GM12872 (cell line): ENCODE data around the gene CMTM2.

Experiments
- TF ChIP-seq, protein P1 (sequence below): IDR thresholded peaks from 3 replicates; pipeline ENCODE4 v1.5.1; 2011; ENCODE audit warnings: low read depth, mild to moderate bottlenecking, low read length, moderate library complexity; ENCODE audit not compliant: insufficient read depth

CMTM2 gene

GRCh38 chr16:66629856-66630255 is 50.6 kb downstream of the CMTM2 start:
- TF ChIP-seq, protein P1, sequence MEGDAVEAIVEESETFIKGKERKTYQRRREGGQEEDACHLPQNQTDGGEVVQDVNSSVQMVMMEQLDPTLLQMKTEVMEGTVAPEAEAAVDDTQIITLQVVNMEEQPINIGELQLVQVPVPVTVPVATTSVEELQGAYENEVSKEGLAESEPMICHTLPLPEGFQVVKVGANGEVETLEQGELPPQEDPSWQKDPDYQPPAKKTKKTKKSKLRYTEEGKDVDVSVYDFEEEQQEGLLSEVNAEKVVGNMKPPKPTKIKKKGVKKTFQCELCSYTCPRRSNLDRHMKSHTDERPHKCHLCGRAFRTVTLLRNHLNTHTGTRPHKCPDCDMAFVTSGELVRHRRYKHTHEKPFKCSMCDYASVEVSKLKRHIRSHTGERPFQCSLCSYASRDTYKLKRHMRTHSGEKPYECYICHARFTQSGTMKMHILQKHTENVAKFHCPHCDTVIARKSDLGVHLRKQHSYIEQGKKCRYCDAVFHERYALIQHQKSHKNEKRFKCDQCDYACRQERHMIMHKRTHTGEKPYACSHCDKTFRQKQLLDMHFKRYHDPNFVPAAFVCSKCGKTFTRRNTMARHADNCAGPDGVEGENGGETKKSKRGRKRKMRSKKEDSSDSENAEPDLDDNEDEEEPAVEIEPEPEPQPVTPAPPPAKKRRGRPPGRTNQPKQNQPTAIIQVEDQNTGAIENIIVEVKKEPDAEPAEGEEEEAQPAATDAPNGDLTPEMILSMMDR: no peak

- TF ChIP-seq, protein P1: no peak
These were observed 55.4 kb downstream of the CMTM2 start for GRCh38 chr16:66634527-66635196.

DNA sequence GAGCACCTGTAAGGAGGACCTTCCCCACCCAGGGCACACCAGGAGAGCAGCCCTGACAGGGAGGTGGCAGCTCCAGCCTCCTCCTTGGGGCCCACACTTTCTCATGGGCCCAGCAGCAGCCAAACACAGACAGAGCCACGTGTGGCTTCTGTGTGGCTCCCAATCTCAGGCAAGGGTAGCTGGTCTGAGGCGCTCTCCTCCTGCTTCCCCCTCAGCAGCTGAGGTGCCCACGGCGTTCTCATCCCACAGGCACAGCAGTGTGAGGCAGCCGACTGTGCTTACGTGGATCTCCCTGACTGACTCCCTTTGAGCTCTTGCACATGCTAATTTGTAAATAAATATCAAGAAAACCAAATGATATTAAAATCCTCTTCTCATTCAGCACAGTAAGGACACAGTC is 56.1 kb downstream of the CMTM2 start:
- TF ChIP-seq, protein P1: no peak

DNA sequence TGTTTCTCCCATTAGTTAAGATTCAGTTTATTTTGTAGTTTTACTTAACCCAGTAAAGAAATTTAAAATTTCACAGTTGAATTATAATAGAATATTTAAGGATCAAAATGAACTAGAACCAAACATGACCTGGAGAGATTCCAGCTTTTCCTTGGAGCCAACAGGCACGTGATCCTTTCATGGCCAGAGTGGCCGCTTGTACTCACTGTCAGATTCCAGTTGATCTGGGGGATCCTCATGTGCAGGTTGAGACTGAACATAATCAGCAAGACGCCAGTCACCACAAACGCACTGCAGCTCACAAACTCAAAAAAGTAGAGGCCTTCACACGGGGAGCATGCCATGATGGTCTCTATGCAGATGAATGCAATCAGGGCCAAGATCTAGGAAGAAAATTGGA is 56.9 kb downstream of the CMTM2 start:
- TF ChIP-seq, protein P1: no peak

- TF ChIP-seq, protein P1: no peak
These were observed 58.5 kb downstream of the CMTM2 start for GRCh38 chr16:66637806-66638205.
